SH-SY5Y (cell line): Measurements from ENCODE around the gene UNC45A.

Experiments used
- GATA2 ChIP-seq: IDR thresholded peaks from 2 replicates; pipeline ENCODE4 v1.6.1; 2011; ENCODE audit warnings: mild to moderate bottlenecking, low read depth, low read length
- GATA3 ChIP-seq: IDR thresholded peaks from 2 replicates; pipeline ENCODE4 v1.6.1; 2011; ENCODE audit warnings: low read depth, mild to moderate bottlenecking, low read length, moderate library complexity

DNA sequence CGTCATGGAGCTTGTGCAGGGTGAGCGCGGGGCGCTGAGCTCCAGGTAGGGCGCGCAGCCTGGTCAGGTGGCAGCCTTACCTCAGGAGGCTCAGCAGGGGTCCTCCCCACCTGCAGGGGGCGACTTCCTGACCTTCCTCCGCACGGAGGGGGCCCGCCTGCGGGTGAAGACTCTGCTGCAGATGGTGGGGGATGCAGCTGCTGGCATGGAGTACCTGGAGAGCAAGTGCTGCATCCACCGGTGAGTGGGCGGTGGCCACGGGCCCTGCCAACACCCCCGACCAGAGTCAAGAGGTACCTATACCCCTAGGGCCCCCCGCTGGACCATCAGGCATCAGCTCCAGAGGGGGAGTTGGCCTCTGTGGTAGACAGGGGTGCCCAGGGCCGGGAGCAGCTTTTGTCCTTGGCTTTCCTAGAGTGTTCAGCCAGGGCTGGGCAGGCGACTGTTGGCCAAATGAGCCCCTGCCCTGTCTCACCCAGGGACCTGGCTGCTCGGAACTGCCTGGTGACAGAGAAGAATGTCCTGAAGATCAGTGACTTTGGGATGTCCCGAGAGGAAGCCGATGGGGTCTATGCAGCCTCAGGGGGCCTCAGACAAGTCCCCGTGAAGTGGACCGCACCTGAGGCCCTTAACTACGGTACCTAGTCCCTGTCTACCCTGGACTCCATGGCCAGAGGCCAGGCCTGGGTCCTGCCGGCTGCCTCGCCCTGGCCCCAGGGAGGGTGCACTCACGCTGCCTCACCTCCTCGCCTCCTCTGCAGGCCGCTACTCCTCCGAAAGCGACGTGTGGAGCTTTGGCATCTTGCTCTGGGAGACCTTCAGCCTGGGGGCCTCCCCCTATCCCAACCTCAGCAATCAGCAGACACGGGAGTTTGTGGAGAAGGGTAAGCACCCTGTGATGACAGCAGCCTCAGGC is 41.7 kb upstream of the UNC45A start:
- TF ChIP-seq GATA2 (no peak), GATA3 (no peak)
